ENCODE results near the gene NOS3.

NOS3 gene

GRCh38 chr7:150989456-150989855, 1.4 kb upstream of the NOS3 start:
- TF ChIP-seq TAF1 (IDR thresholded peaks at IDR 0.05; ENCODE audit: borderline replicate concordance, insufficient read depth, low read length) (no peak), SIN3A (IDR thresholded peaks at IDR 0.05; ENCODE audit: borderline replicate concordance, insufficient read depth, low read length) (no peak), REST (IDR thresholded peaks at IDR 0.05; ENCODE audit: insufficient read depth in 1 of 2, low read depth in 2 of 2, low read length in 2 of 2) (no peak), FOXP2 (optimal IDR thresholded peaks at IDR 0.05; ENCODE audit: borderline replicate concordance, extremely low read depth, extremely low read length, insufficient read depth) (no peak), POLR2AphosphoS5 (IDR thresholded peaks at IDR 0.05; ENCODE audit: low read depth, low read length) (no peak)

GRCh38 chr7:150992051-150992640, 1.3 kb downstream of the NOS3 start:
- TF ChIP-seq REST (IDR thresholded peaks at IDR 0.05; ENCODE audit: insufficient read depth in 1 of 2, low read depth in 2 of 2, low read length in 2 of 2): no peak
- no peak for TF ChIP-seq SIN3A (IDR thresholded peaks at IDR 0.05; ENCODE audit: borderline replicate concordance, insufficient read depth, low read length)
- no peak for TF ChIP-seq POLR2AphosphoS5 (IDR thresholded peaks at IDR 0.05; ENCODE audit: low read depth, low read length)
- no peak for TF ChIP-seq FOXP2 (optimal IDR thresholded peaks at IDR 0.05; ENCODE audit: borderline replicate concordance, extremely low read depth, extremely low read length, insufficient read depth)
- TF ChIP-seq TAF1 (IDR thresholded peaks at IDR 0.05; ENCODE audit: borderline replicate concordance, insufficient read depth, low read length): no peak

- no peak for TF ChIP-seq SIN3A (IDR thresholded peaks at IDR 0.05; ENCODE audit: borderline replicate concordance, insufficient read depth, low read length)
- TF ChIP-seq TAF1 (IDR thresholded peaks at IDR 0.05; ENCODE audit: borderline replicate concordance, insufficient read depth, low read length): no peak
- TF ChIP-seq REST (IDR thresholded peaks at IDR 0.05; ENCODE audit: insufficient read depth in 1 of 2, low read depth in 2 of 2, low read length in 2 of 2): no peak
- TF ChIP-seq FOXP2 (optimal IDR thresholded peaks at IDR 0.05; ENCODE audit: borderline replicate concordance, extremely low read depth, extremely low read length, insufficient read depth): no peak
- no peak for TF ChIP-seq POLR2AphosphoS5 (IDR thresholded peaks at IDR 0.05; ENCODE audit: low read depth, low read length)
Observed at GRCh38 chr7:150992833-150993302, 2.1 kb downstream of the NOS3 start.

GRCh38 chr7:150993511-150993910, 2.7 kb downstream of the NOS3 start:
- TF ChIP-seq POLR2AphosphoS5 (IDR thresholded peaks at IDR 0.05; ENCODE audit: low read depth, low read length) (no peak), FOXP2 (optimal IDR thresholded peaks at IDR 0.05; ENCODE audit: borderline replicate concordance, extremely low read depth, extremely low read length, insufficient read depth) (no peak), SIN3A (IDR thresholded peaks at IDR 0.05; ENCODE audit: borderline replicate concordance, insufficient read depth, low read length) (no peak), TAF1 (IDR thresholded peaks at IDR 0.05; ENCODE audit: borderline replicate concordance, insufficient read depth, low read length) (no peak), REST (IDR thresholded peaks at IDR 0.05; ENCODE audit: insufficient read depth in 1 of 2, low read depth in 2 of 2, low read length in 2 of 2) (no peak)

Data from PFSK-1 (cell line).